H1 (cell line): Measurements from ENCODE around the gene TNFRSF14. TPM values are rescaled to one million over a fixed set of nuclear protein-coding genes. Genes with fewer than 3 reads are reported as not detected.

Experiments
- CTCF ChIA-PET: fragments of 300-600 bp; sonication (Branson Sonifier 250); formaldehyde crosslinking; loops from one replicate; lab custom pipeline; 2021; ENCODE audit not compliant: partially characterized antibody; lab: Charles Lee
- POLR2A ChIA-PET: fragments of 300-600 bp; sonication (Branson Sonifier 250); formaldehyde crosslinking; loops from one replicate; lab custom pipeline; 2021; ENCODE audit warnings: inconsistent platforms; ENCODE audit not compliant: partially characterized antibody; lab: Charles Lee
- DNase-seq, 2 experiments: peaks; one replicate each; pipeline versions ENCODE4 v3.0.0 to v3.0.0-alpha.2; 2010 to 2022; ENCODE audit warnings: low spot score in 2 of 2, low read depth in 1 of 2, mixed read lengths in 1 of 2
- FAIRE-seq: peaks from 2 replicates; lab custom pipeline; 2011; peaks lifted over from hg19 to GRCh38; lab: Jason Lieb, UNC
- H2AFZ ChIP-seq: 2 replicates; pipeline ENCODE4 v1.8.1; 2012; ENCODE audit warnings: low read length, inconsistent platforms
- H2AK5ac ChIP-seq: 2 replicates; pipeline ENCODE4 v1.6.1; 2013; ENCODE audit warnings: low read depth, low read length
- H2BK120ac ChIP-seq: replicated peaks from 2 replicates; pipeline ENCODE3; 2013; ENCODE audit warnings: low read depth, low read length, inconsistent platforms
- H2BK12ac ChIP-seq: 2 replicates; pipeline ENCODE4 v1.6.1; 2013; ENCODE audit warnings: low read depth, low read length
- H2BK15ac ChIP-seq: 2 replicates; pipeline ENCODE4 v1.6.1; 2013; ENCODE audit warnings: low read length
- H2BK20ac ChIP-seq: 2 replicates; pipeline ENCODE4 v1.6.1; 2013; ENCODE audit warnings: low read length
- H2BK5ac ChIP-seq: 2 replicates; pipeline ENCODE4 v1.6.1; 2013; ENCODE audit warnings: low read depth, low read length
- H3K14ac ChIP-seq: 2 replicates; pipeline ENCODE4 v1.6.1; 2013; ENCODE audit warnings: inconsistent platforms; ENCODE audit not compliant: insufficient read length
- H3K18ac ChIP-seq: 2 replicates; pipeline ENCODE4 v1.6.1; 2013; ENCODE audit warnings: low read length; ENCODE audit errors: extremely low read depth
- H3K23ac ChIP-seq: 2 replicates; pipeline ENCODE4 v1.6.1; 2013; ENCODE audit warnings: inconsistent platforms; ENCODE audit not compliant: insufficient read length
- H3K23me2 ChIP-seq: 2 replicates; pipeline ENCODE4 v1.6.1; 2013; ENCODE audit warnings: low read depth, low read length
- H3K27ac ChIP-seq: 2 replicates; pipeline ENCODE4 v1.6.1; 2011; ENCODE audit warnings: low read depth, low read length, inconsistent platforms
- H3K27me3 ChIP-seq, 4 experiments: replicated peaks in 1 of 4; 1 replicate in 1 of 4; 2 replicates in 3 of 4; pipeline versions ENCODE4 v1.6.1 to v1.8.1; 2011 to 2013; ENCODE audit warnings: low read length in 3 of 4, mild to moderate bottlenecking in 3 of 4, inconsistent platforms in 2 of 4, mixed read lengths in 2 of 4, moderate library complexity in 1 of 4; ENCODE audit not compliant: control insufficient read depth in 3 of 4, insufficient read depth in 3 of 4; ENCODE audit errors: extremely low read depth in 1 of 4
- H3K36me3 ChIP-seq, 4 experiments: 2 replicates each; pipeline versions ENCODE4 v1.6.1 to v1.8.1; 2011 to 2013; ENCODE audit warnings: mild to moderate bottlenecking in 4 of 4, low read length in 3 of 4, moderate library complexity in 2 of 4, control low read depth in 1 of 4, inconsistent platforms in 1 of 4; ENCODE audit not compliant: insufficient read depth in 4 of 4, control insufficient read depth in 2 of 4
- H3K4ac ChIP-seq: replicated peaks from 2 replicates; pipeline ENCODE3; 2013; ENCODE audit warnings: low read length, low read depth, mixed read lengths, inconsistent platforms; ENCODE audit not compliant: insufficient read length
- H3K4me1 ChIP-seq, 4 experiments: replicated peaks in 1 of 4; 1 replicate in 1 of 4; 2 replicates in 3 of 4; pipeline versions ENCODE4 v1.6.1 to v1.8.1; 2011 to 2013; ENCODE audit warnings: low read length in 3 of 4, inconsistent platforms in 2 of 4, mixed read lengths in 1 of 4; ENCODE audit not compliant: insufficient read depth in 4 of 4, control insufficient read depth in 3 of 4
- H3K4me2 ChIP-seq, 2 experiments: 2 replicates each; pipeline versions ENCODE4 v1.6.1 to v1.8.1; 2011 to 2013; ENCODE audit warnings: low read depth in 2 of 2, low read length in 2 of 2, control low read depth in 1 of 2, inconsistent platforms in 1 of 2, mild to moderate bottlenecking in 1 of 2; ENCODE audit not compliant: insufficient read depth in 1 of 2
- H3K4me3 ChIP-seq, 4 experiments: fragments of 200-600, 300-600 bp in 1 of 4; sonication (generic), shearing (Covaris generic), sonication (Bioruptor Twin) in 1 of 4; 2 replicates each; pipeline versions ENCODE4 v1.5.1 to v1.8.1; 2011 to 2016; ENCODE audit warnings: low read length in 4 of 4, low read depth in 3 of 4, control low read depth in 2 of 4, inconsistent platforms in 2 of 4, mild to moderate bottlenecking in 2 of 4, mixed read lengths in 1 of 4, moderate library complexity in 1 of 4; ENCODE audit not compliant: insufficient read depth in 2 of 4; ENCODE audit errors: extremely low read depth in 1 of 4
- H3K56ac ChIP-seq: replicated peaks from 2 replicates; pipeline ENCODE3; 2013; ENCODE audit warnings: low read depth, mild to moderate bottlenecking, mixed read lengths, low read length, inconsistent platforms; ENCODE audit not compliant: insufficient read length
- H3K79me1 ChIP-seq: 2 replicates; pipeline ENCODE4 v1.6.1; 2013; ENCODE audit warnings: low read depth, low read length, control low read depth
- H3K79me2 ChIP-seq, 2 experiments: 2 replicates each; pipeline versions ENCODE4 v1.6.1 to v1.8.1; 2012 to 2013; ENCODE audit warnings: low read length in 2 of 2, mild to moderate bottlenecking in 2 of 2, inconsistent platforms in 1 of 2; ENCODE audit not compliant: insufficient read depth in 2 of 2, control insufficient read depth in 1 of 2
- H3K9ac ChIP-seq, 4 experiments: replicated peaks in 1 of 4; 1 replicate in 1 of 4; 2 replicates in 3 of 4; pipeline versions ENCODE4 v1.6.1 to v1.8.1; 2011 to 2013; ENCODE audit warnings: low read depth in 3 of 4, low read length in 3 of 4, control low read depth in 2 of 4, mild to moderate bottlenecking in 2 of 4, moderate library complexity in 2 of 4, inconsistent platforms in 1 of 4; ENCODE audit errors: extremely low read depth in 1 of 4
- H3K9me3 ChIP-seq, 2 experiments: 2 replicates each; pipeline versions ENCODE4 v1.6.1 to v1.8.1; 2012 to 2013; ENCODE audit warnings: mild to moderate bottlenecking in 2 of 2, moderate library complexity in 2 of 2, control low read depth in 1 of 2, inconsistent platforms in 1 of 2, low read depth in 1 of 2, low read length in 1 of 2, mixed read lengths in 1 of 2; ENCODE audit not compliant: insufficient read depth in 2 of 2
- H4K20me1 ChIP-seq, 2 experiments: replicated peaks in 1 of 2; 2 replicates each; pipeline versions ENCODE3 to v1.8.1; 2011 to 2013; ENCODE audit warnings: inconsistent platforms in 2 of 2, low read length in 2 of 2, mild to moderate bottlenecking in 1 of 2; ENCODE audit not compliant: insufficient read depth in 2 of 2, control insufficient read depth in 1 of 2
- H4K5ac ChIP-seq: 2 replicates; pipeline ENCODE4 v1.6.1; 2013; ENCODE audit warnings: low read length, low read depth, mixed read lengths, inconsistent platforms; ENCODE audit not compliant: insufficient read length
- H4K8ac ChIP-seq: 2 replicates; pipeline ENCODE4 v1.8.0; 2013; ENCODE audit warnings: mild to moderate bottlenecking, moderate library complexity, low read length, inconsistent platforms; ENCODE audit not compliant: insufficient read depth; ENCODE audit errors: extremely low read depth
- H4K91ac ChIP-seq: replicated peaks from 2 replicates; pipeline ENCODE3; 2013; ENCODE audit warnings: low read length, mixed read lengths, inconsistent platforms; ENCODE audit not compliant: insufficient read length
- ATF2 ChIP-seq: IDR thresholded peaks from 2 replicates; pipeline ENCODE4 v1.6.1; 2012; ENCODE audit warnings: low read length, inconsistent platforms
- CHD1 ChIP-seq: IDR thresholded peaks from 2 replicates; pipeline ENCODE4 v1.6.1; 2012; ENCODE audit warnings: low read depth, low read length, improper control_type of control experiment
- CREB1 ChIP-seq: IDR thresholded peaks from 2 replicates; pipeline ENCODE4 v1.6.1; 2012; ENCODE audit warnings: inconsistent platforms
- FOSL1 ChIP-seq: IDR thresholded peaks from 2 replicates; pipeline ENCODE4 v1.6.1; 2011; ENCODE audit warnings: mild to moderate bottlenecking, low read depth, low read length, moderate library complexity; ENCODE audit not compliant: insufficient read depth
- GTF2F1 ChIP-seq: IDR thresholded peaks from 2 replicates; pipeline ENCODE4 v1.6.1; 2012; ENCODE audit warnings: low read depth, low read length, improper control_type of control experiment, borderline replicate concordance
- HDAC2 ChIP-seq, 2 experiments: fragments of 300-600 bp in 1 of 2; sonication (generic) in 1 of 2; IDR thresholded peaks; 2 replicates each; pipeline ENCODE4 v1.6.1; 2011 to 2012; ENCODE audit warnings: low read depth in 2 of 2, low read length in 2 of 2, mild to moderate bottlenecking in 2 of 2, moderate library complexity in 2 of 2, borderline replicate concordance in 1 of 2, inconsistent platforms in 1 of 2
- MAFK ChIP-seq: IDR thresholded peaks from 2 replicates; pipeline ENCODE4 v1.6.1; 2012; ENCODE audit warnings: low read depth, mild to moderate bottlenecking, improper control_type of control experiment, low read length
- RFX5 ChIP-seq: IDR thresholded peaks from 2 replicates; pipeline ENCODE4 v1.6.1; 2011; ENCODE audit warnings: low read depth, low read length, improper control_type of control experiment, borderline replicate concordance
- SIX5 ChIP-seq: IDR thresholded peaks from 2 replicates; pipeline ENCODE4 v1.6.1; 2011; ENCODE audit warnings: mild to moderate bottlenecking, low read depth, low read length
- TAF1 ChIP-seq: IDR thresholded peaks from 2 replicates; pipeline ENCODE4 v1.6.1; 2011; ENCODE audit warnings: mild to moderate bottlenecking, low read depth, low read length
- TAF7 ChIP-seq: optimal IDR thresholded peaks from 2 replicates; pipeline ENCODE3; 2011; ENCODE audit warnings: low read depth, mild to moderate bottlenecking, inconsistent platforms, low read length, moderate library complexity, borderline replicate concordance
- WGBS, 2 experiments: shearing (Covaris generic) in 1 of 2; methylation state at CpG; one replicate each; pipeline versions ENCODE4 v1.1.6 to v1.1.7; 2013 to 2015; ENCODE audit warnings: low lambda C conversion rate in 2 of 2, mixed read lengths in 2 of 2, inconsistent platforms in 1 of 2, low coverage in 1 of 2, missing lambda C conversion rate in 1 of 2; ENCODE audit not compliant: insufficient replicate concordance in 2 of 2, insufficient coverage in 1 of 2, insufficient read length in 1 of 2; ENCODE audit errors: extremely low coverage in 1 of 2, missing lambda C conversion rate in 1 of 2; 5-methylcytosine and 5-hydroxymethylcytosine counted together
- polyA plus RNA-seq, 7 experiments: library from polyadenylated mRNA; depleted of rRNA in 3 of 7; stranded (reverse) in 5 of 7; unstranded in 2 of 7; fragments of >200 nt in 5 of 7; fragments of 200-250 nt in 2 of 7; gene quantifications; 1 replicate in 5 of 7; 2 replicates in 1 of 7; 4 replicates in 1 of 7; pipeline versions ENCODE4 v1.2.1 to v1.2.3, GENCODE V29; 2011 to 2013; ENCODE audit warnings: missing spikeins in 2 of 7, mixed read lengths in 2 of 7
- total RNA-seq: library from RNA; stranded (reverse); fragmentation: NEBNext Ultra II Directional; extraction: Animal tissue kit (Norgen Biotek cat#: 25700); gene quantifications from 2 replicates; pipeline ENCODE4 v1.2.1, GENCODE V29; 2021

The TNFRSF14 gene
- total and polyA plus RNA-seq, 2 of the 8 experiments (the other 6 are each of a cell fraction or from before 2014, with no cell fraction given): 0.36 to 0.50 TPM

GRCh38 chr1:2556678-2557481 is 709 bp downstream of the TNFRSF14 start:
- H3K79me2 ChIP-seq: no peaks in the 10 kb centered on the region
- FAIRE-seq: no peak
- H3K27ac ChIP-seq: no peak overlapping the region
- no peaks in the 10 kb centered on the region; a peak in 1 of 4 replicates for H3K9me3 ChIP-seq
- no peak overlapping the region for H2BK15ac ChIP-seq
- H2BK120ac ChIP-seq: peak overlapping the region; percentile 22
- no peak overlapping the region for H2BK12ac ChIP-seq
- no peaks in the 10 kb centered on the region for H3K27me3 ChIP-seq
- H4K20me1 ChIP-seq: no peaks in the 10 kb centered on the region
- no peaks in the 10 kb centered on the region for H3K36me3 ChIP-seq
- H3K4me3 ChIP-seq: no peak overlapping the region
- no peaks in the 10 kb centered on the region for H3K23me2 ChIP-seq
- WGBS, 2 experiments: 92% methylated on average over 20 of the region's 24 CpGs; no CpG with 5 or more reads in 1 of the 2 experiments
- no peak overlapping the region for H3K9ac ChIP-seq
- H4K8ac ChIP-seq: no peak overlapping the region
- H4K5ac ChIP-seq: no peak overlapping the region
- no peak overlapping the region for H2BK20ac ChIP-seq
- ChIA-PET CTCF (interaction anchor here (1.2 to 1.6 kb wide), 3 partner anchors 18 to 28 kb away, joined by 3 read pairs; no protein-coding TSS in a partner anchor), POLR2A (interaction anchor here (0.9 kb wide), 1 partner anchor 8 kb away, joined by 3 read pairs; no protein-coding TSS in a partner anchor)
- H2AK5ac ChIP-seq: no peak overlapping the region
- H2BK5ac ChIP-seq: no peak overlapping the region
- DNase-seq: no peak
- H3K23ac ChIP-seq: no peak overlapping the region
- H3K4ac ChIP-seq: peak overlapping the region; percentile 32
- no peak overlapping the region for H3K18ac ChIP-seq
- H3K79me1 ChIP-seq: no peaks in the 10 kb centered on the region
- no peak overlapping the region for H3K4me2 ChIP-seq
- peaks cover 0 to 6% (median 0%) of the 10 kb centered on the region in 4 experiments; a peak in 2 of 7 replicates for H3K4me1 ChIP-seq
- H2AFZ ChIP-seq: no peak overlapping the region
- H3K56ac ChIP-seq: no peak overlapping the region
- peak overlapping the region; percentile 55 for H4K91ac ChIP-seq
- no peak overlapping the region for H3K14ac ChIP-seq
- no peak for TF ChIP-seq TAF1
- TF ChIP-seq CREB1: no peak
- TF ChIP-seq ATF2: no peak
- no peak for TF ChIP-seq GTF2F1
- TF ChIP-seq MAFK: no peak
- no peak for TF ChIP-seq FOSL1
- no peak for TF ChIP-seq HDAC2 (IDR thresholded peaks at IDR 0.05; ENCODE audit: borderline replicate concordance in 1 of 2, low read depth in 2 of 2, low read length in 2 of 2)
- TF ChIP-seq SIX5: no peak
- TF ChIP-seq RFX5: no peak
- no peak for TF ChIP-seq CHD1
- TF ChIP-seq TAF7: no peak
